Hepatocyte (in vitro differentiated cells): ENCODE results near the gene PDHX. TPM values are rescaled to one million over a fixed set of nuclear protein-coding genes. Genes with fewer than 3 reads are reported as not detected.

Experiments used
- DNase-seq: peaks from one replicate; pipeline ENCODE4 v3.0.0-alpha.2; 2016; ENCODE audit warnings: low spot score
- H2AFZ ChIP-seq: fragments of 200-600 bp; sonication (generic); 2 replicates; pipeline ENCODE4 v1.6.0; 2016; ENCODE audit warnings: antibody characterized with exemption, mild to moderate bottlenecking
- H3K27ac ChIP-seq: fragments of 200-600 bp; sonication (generic); 2 replicates; pipeline ENCODE4 v1.5.1; 2016; ENCODE audit warnings: mild to moderate bottlenecking
- H3K27me3 ChIP-seq: fragments of 200-600 bp; sonication (generic); 2 replicates; pipeline ENCODE4 v1.6.1; 2016
- H3K36me3 ChIP-seq: fragments of 200-600 bp; sonication (generic); replicated peaks from 2 replicates; pipeline ENCODE4 v1.5.1; 2016; ENCODE audit warnings: low read depth; ENCODE audit not compliant: insufficient read depth
- H3K4me1 ChIP-seq: fragments of 200-600 bp; sonication (generic); 2 replicates; pipeline ENCODE4 v1.5.1; 2016; ENCODE audit warnings: mild to moderate bottlenecking, moderate library complexity; ENCODE audit not compliant: insufficient read depth
- H3K4me2 ChIP-seq: fragments of 200-600 bp; sonication (generic); 2 replicates; pipeline ENCODE4 v1.6.0; 2016
- H3K4me3 ChIP-seq: fragments of 200-600 bp; sonication (generic); 2 replicates; pipeline ENCODE4 v1.5.1; 2016; ENCODE audit warnings: mild to moderate bottlenecking
- H3K79me2 ChIP-seq: fragments of 200-600 bp; sonication (generic); 2 replicates; pipeline ENCODE4 v1.6.0; 2017; ENCODE audit warnings: mild to moderate bottlenecking
- H3K9me2 ChIP-seq: fragments of 200-600 bp; sonication (generic); replicated peaks from 2 replicates; pipeline ENCODE4 v1.6.0; 2017; ENCODE audit warnings: mild to moderate bottlenecking; ENCODE audit not compliant: insufficient read depth
- H3K9me3 ChIP-seq: fragments of 200-600 bp; sonication (generic); 2 replicates; pipeline ENCODE4 v1.5.1; 2016; ENCODE audit warnings: low read depth, mild to moderate bottlenecking
- H4K20me1 ChIP-seq: fragments of 200-600 bp; sonication (generic); 2 replicates; pipeline ENCODE4 v1.6.0; 2016; ENCODE audit warnings: mild to moderate bottlenecking; ENCODE audit not compliant: insufficient read depth, poor library complexity, severe bottlenecking
- CTCF ChIP-seq: fragments of 200-600 bp; sonication (generic); IDR thresholded peaks from 2 replicates; pipeline ENCODE4 v1.5.1; 2016; ENCODE audit warnings: antibody characterized with exemption, mild to moderate bottlenecking; ENCODE audit not compliant: poor library complexity
- EZH2 ChIP-seq: fragments of 200-600 bp; sonication (generic); IDR thresholded peaks from 2 replicates; pipeline ENCODE4 v1.6.1; 2016; ENCODE audit warnings: antibody characterized with exemption, mild to moderate bottlenecking, borderline replicate concordance
- EZH2phosphoT487 ChIP-seq: fragments of 200-600 bp; sonication (generic); IDR thresholded peaks from one replicate; pipeline ENCODE4 v1.6.1; 2018; ENCODE audit warnings: antibody characterized with exemption, mild to moderate bottlenecking, low read depth, moderate library complexity; ENCODE audit not compliant: unreplicated experiment, severe bottlenecking
- WGBS: methylation state at CpG from one replicate; pipeline ENCODE4 v1.1.6; 2016; ENCODE audit warnings: low lambda C conversion rate; ENCODE audit errors: missing lambda C conversion rate; 5-methylcytosine and 5-hydroxymethylcytosine counted together
- polyA plus RNA-seq: library from polyadenylated mRNA; unstranded; fragments of >200 nt; fragmentation: Nextera tagmentation; extraction: Ambion mirVana; gene quantifications from 2 replicates; pipeline ENCODE4 v1.2.1, GENCODE V29; 2016
- total RNA-seq: library from RNA; depleted of rRNA; stranded (reverse); fragments of >200 nt; gene quantifications from 2 replicates; pipeline ENCODE4 v1.2.3, GENCODE V29; 2014

PDHX gene
- total and polyA plus RNA-seq, 2 experiments from 2014 or later: 44.8 to 46.8 TPM

GRCh38 chr11:35009191-35009943 lies 92.9 kb downstream of the PDHX start:
- H3K4me1 ChIP-seq: peaks cover 9% of the 10 kb centered on the region
- no peaks in the 10 kb centered on the region for H3K36me3 ChIP-seq
- no peaks in the 10 kb centered on the region for H3K79me2 ChIP-seq
- peak overlapping the region; percentile 54 for H3K27ac ChIP-seq
- no peak overlapping the region for H2AFZ ChIP-seq
- TF ChIP-seq CTCF (no peak), EZH2phosphoT487 (no peak), EZH2 (no peak)
- H3K4me2 ChIP-seq: peak overlapping the region; percentile 62
- WGBS: 58% methylated on average over 5 of the region's 5 CpGs
- no peaks in the 10 kb centered on the region for H3K9me3 ChIP-seq
- H3K9me2 ChIP-seq: no peaks in the 10 kb centered on the region
- no peaks in the 10 kb centered on the region for H3K27me3 ChIP-seq
- H4K20me1 ChIP-seq: no peaks in the 10 kb centered on the region
- no peak overlapping the region for H3K4me3 ChIP-seq
- peak; percentile 43 for DNase-seq

GRCh38 chr11:35009944-35010342 lies 93.5 kb downstream of the PDHX start:
- Histone ChIP-seq H3K4me3 (no peak overlapping the region), H2AFZ (no peak overlapping the region), H3K9me2 (no peaks in the 10 kb centered on the region), H3K4me1 (peaks cover 9% of the 10 kb centered on the region), H4K20me1 (no peaks in the 10 kb centered on the region), H3K27ac (peak overlapping the region; percentile 54), H3K27me3 (no peaks in the 10 kb centered on the region), H3K36me3 (no peaks in the 10 kb centered on the region), H3K9me3 (no peaks in the 10 kb centered on the region), H3K4me2 (peak overlapping the region; percentile 62), H3K79me2 (no peaks in the 10 kb centered on the region)
- no peak for DNase-seq
- WGBS: 41% methylated on average over 3 of the region's 3 CpGs
- TF ChIP-seq CTCF: no peak
- TF ChIP-seq EZH2: no peak
- no peak for TF ChIP-seq EZH2phosphoT487

- Histone ChIP-seq H3K4me2 (no peak overlapping the region), H3K27me3 (no peaks in the 10 kb centered on the region), H4K20me1 (no peaks in the 10 kb centered on the region), H3K27ac (no peak overlapping the region), H3K9me2 (no peaks in the 10 kb centered on the region), H3K4me1 (peaks cover 9% of the 10 kb centered on the region), H2AFZ (no peak overlapping the region), H3K36me3 (no peaks in the 10 kb centered on the region), H3K4me3 (no peak overlapping the region), H3K79me2 (no peaks in the 10 kb centered on the region), H3K9me3 (no peaks in the 10 kb centered on the region)
- WGBS: 70% methylated on average over 5 of the region's 5 CpGs
- no peak for DNase-seq
- TF ChIP-seq CTCF: no peak
- TF ChIP-seq EZH2phosphoT487: no peak
- no peak for TF ChIP-seq EZH2
Observed at GRCh38 chr11:35010654-35011053, 94.2 kb downstream of the PDHX start.
